Activated CD4-positive, CD25-positive, alpha-beta regulatory T cell (primary cell): ENCODE results near the gene ATP1A3.

Experiments used
- DNase-seq, 4 experiments: peaks; one replicate each; lab custom pipeline; 2025; lab: John Stamatoyannopoulos, UW

Gene ATP1A3

DNA sequence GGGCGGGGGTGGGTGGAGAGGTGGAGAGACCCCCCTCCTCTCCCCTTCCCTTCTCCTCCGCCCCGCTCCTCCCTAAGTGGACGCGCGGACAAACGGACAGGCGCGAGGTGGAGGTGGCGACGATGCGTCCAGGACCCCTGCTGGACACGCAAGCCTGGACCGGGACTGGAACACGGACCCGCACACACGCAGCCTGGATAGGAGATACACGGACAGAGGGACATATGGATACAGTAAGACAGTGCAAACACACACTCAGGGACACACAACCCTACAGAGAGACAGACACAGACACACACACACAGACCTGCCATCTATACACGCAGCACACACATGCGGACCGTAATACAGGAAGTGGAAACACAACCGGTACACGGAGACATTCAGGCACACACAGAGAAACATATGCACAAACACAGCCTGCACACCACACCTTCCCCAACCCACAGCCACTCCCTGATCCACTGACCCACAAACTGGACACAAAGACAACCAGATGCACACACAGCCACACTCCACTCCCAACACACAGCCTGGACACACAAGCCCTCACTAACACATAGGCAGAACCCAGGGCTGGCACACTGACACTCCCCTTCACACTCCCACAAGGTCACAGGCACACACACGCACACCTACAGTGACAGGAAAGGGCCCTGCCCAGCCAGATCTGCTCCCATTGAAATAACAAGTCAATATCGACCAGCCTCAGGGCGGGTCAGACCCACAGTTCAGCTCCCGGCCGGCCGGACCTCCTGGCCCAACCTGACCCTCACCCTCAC lies 65.1 kb downstream of the ATP1A3 start:
- no peak for DNase-seq

DNA sequence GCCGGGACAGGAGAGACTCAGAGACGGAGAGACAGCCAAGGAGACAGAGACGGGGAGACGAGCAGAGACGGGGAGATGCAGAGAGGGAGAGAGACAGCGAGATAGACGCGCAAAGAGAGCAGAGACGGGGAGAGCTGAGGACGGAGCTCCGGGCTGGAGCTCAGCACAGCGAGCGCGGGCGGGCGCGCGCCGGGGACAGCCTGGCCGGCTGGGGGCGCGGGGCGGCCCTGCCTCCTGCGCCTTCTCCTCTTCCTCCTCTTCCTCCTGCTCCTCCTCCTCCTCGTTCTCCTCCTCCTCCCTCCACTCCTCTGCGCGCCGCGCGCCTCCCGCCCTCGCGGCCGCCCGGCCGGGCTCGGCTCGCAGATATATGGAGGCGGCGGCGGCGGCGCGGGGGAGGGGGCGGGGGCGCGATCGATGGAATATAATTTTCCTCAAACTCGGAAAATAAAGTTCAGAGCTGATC lies 65.8 kb downstream of the ATP1A3 start, which contains the start of gene ERFL:
TSS of gene ERFL (minus strand) at position 229 of the 463 bp plus-strand sequence. CDS start 15,530 bp downstream, outside the sequence.
- no peak for DNase-seq

DNA sequence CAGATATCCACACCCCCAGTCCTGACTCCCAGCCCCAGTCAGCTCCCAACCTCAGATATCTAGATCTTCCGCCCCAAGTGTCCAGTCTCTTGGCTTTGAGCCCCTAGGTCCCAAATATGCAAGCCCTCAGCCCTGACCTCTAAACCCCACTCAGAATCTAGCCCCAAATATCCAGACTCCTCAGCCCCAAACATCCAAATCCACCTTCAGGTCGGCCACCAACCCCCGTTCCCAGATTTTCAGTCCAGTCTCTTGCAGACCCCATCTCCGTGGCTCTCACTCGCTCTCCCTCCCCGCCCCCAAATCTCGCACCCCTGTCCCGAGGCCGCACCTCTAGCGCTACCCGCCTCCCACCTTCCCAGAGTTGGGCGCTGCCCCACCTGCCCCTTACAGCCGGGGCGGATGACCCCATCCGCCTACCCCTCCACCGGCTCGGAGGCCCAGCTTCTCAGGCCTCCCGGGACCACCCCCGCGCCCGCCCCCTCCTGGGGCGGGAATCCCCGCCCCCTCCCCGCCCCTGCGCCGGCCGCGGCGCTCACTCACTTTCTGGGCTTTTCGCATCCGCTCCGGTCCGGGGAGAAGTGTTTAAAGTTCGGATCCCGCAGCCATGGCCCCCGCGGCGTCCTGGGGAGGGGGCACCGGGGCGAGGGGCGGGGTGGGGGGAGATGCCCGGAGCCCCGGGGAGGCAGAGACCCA lies 66.4 kb downstream of the ATP1A3 start:
- no peak for DNase-seq

DNA sequence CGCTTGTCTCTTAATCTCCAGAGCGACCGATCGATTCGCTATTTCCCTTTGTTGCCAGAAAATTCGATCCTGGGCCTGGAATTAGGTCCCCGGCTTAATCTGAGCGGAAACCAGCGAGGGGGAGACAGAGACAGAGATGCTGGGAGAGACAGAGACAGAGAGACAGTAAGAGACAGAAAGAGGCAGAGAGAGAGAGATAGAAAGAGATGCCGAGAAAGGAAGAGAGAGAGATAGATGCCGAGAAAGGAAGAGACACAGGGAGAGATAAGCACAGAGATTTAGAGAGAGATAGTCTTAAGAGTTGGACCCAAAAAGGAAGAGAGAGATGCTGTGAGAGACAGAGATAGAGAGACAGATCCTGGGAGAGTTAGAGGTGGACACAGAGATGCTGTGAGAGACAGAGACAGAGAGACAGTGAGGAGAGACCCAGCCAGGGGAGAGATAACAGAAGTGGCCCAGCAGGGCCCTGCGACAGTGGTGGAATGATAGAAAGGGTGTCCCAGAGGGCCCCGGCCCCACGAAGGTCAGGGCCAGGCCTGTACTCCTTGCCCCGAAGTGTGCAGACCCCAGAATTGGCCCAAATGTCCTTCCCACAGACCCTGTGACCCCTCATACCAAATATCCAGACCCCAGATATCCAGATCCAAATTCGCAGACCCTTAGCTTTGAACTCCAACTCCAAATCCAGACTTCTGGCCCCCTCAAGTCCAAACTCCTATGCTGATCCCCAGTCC lies 67.1 kb downstream of the ATP1A3 start:
- DNase-seq, result no peak

DNA sequence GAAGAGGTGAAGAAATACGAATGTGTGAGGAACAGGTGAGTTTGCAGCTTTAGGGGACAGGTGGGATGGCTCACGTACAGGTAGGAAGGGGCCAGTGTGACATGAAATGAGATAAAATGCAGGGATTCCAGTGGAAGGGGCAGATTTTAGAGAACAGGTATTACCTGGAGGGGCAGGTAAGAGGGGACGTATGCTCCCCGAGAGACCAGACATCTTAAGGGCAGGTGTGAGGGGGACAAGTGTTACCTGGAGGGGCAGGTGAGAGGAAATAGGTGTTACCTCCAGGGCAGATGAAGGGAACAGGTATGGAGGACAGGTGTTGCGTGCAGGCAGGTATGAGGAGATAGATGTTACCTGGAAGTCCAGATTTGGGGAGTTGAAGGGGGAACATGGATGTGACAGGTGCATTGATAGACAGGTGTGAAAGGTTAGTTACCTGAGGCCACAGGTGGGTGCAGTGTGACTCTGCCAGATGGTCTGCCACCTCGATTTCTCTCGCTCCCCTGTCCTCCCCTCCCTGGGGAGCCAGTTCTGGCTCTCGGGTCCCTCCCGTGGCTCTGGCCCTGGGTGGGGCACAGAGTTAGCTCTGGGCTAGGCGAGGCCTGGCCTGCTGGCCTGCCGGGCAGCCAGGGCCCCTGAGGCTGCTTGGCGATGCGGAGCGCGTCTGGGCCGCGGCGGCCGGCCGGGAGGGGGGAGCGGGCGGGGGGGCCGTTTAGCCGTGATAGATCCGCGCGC lies 67.8 kb downstream of the ATP1A3 start:
- DNase-seq, result no peak

DNA sequence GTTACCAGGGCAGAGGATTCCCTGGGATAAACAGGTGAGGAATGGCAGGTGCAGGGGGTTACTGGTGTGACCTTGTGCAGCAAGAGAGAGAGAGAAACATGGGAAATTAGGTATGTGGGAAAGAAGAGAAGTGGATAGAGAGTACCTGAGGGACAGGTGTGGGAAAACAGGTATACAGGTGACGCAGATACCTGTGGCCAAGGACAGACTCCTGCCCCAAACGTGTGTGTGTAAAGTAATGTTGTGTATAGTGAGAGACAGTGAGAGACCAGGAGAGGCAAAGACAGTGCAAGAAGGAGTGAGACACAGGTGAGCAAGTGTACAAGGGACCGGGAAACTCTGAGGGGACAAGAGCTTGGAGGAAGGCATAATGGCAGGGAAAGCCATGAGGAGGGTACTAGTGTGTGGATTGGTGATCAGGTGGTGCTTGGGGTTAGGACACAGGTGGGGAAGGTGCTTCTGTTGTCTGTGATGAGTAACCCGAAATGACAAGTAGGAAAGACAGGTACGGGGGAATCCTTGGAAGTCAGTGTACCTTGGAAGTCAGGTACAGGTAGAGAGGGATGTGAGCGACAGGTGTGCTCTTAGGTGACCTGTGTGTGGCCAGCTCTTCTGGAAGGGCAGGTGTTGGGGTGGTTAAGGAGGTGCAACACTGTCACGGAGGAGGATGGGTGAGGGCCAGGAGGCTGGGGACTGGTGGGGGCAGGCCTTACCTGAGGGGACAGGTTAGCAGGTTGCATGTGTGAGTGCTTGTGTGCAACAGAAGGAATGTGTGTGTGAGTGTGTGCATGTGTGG lies 68.6 kb downstream of the ATP1A3 start:
- no peak for DNase-seq

DNA sequence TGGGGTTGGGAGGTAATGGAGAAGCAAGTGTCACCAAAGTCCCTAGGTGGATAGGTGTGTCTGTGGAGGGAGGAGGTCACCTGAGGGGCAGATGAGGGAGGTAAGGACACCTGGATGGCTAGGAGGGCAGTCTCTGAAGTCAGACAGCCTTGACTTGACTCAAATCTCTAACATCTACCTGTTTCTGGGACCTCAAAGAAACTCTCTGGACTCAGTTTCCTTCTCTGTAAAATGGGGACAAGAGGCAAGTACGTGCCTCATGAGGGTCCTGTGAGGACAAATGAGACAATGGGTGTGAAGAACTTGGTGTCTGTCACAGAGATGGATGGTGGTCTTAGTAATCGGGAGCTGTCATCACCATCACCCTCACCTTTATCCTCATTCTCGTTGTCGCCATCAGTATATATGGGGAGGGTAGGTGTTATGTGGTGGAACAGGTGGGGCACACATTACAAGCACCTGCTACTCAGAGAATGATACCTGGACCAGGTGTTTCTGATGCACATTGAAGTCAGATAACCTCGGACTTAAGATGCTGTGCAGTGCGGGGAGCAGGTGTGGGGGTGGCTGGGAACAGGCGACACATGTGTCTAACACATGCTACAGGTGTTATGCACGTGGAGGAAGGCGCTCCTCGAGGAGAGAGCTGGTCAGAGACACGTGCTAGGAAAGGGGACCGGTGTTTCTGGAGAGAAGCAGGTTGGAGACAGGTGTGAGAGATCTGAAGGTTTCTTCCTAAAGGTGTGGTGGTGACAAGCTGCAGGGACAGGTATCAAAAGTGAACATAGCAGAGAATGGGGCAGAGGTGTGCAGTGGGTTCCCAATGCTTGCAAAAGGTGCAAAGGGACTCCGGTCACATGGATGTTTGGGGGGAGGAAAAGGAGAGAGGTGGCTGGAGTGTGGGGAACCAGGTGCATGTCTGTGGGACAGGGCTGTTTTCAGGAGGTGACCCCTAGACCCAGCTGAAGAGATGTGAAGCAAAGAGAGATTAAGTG lies 69.6 kb downstream of the ATP1A3 start:
- DNase-seq, result no peak

DNA sequence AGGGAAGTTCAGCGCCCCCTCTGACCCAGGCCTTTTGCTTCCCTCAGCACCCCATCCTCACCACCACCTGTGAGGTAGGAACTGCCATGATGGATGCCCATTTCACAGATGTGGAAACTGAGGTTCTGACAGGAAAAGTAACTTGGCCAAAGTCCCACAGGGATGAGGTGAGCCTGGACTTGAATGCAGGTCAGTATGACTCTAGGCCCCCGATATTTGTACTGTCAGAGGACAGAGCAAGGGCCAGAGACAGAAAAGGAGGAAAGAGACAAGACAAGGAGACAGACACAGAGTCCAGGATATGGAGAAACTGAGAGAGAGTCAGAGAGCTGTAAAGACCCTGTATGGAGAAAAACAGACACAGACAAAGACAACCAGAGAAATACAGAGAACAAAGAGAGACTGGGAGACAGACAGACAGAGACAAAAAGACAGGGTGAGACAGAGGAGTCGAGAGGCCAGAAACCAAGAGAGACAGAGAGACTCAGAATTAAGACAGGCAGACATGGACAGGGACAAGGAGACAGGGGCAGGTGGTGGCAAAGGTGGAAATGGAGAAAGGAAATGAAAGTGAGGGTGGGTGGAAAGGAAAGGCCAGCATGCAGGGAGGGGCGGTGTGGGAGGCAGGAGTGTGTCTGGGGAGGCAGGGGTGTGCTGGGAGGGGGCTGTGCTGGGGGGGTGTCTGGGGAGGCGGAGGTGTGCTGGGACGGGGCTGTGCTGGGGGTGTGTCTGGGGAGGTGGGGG lies 70.8 kb downstream of the ATP1A3 start:
- no peak for DNase-seq

DNA sequence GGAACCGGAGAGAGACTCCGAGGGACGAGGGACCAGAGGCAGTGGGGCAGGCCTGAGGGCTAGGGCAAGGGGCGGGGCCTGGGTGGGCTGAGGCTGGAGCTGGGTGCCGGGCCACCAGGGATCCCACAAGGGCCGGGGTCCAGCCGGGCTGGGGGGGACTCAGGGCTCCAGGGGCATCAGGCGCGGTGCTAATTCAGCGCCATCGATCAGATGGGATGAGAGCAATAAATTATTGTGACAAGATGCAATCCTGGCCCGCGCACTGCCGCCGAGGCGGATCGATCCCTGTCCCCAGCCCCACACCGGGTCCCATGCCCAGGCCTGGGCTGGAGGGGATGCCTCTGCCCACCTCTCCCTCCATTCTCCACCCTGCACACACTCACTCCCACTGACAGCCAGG lies 71.4 kb downstream of the ATP1A3 start:
- no peak for DNase-seq

DNA sequence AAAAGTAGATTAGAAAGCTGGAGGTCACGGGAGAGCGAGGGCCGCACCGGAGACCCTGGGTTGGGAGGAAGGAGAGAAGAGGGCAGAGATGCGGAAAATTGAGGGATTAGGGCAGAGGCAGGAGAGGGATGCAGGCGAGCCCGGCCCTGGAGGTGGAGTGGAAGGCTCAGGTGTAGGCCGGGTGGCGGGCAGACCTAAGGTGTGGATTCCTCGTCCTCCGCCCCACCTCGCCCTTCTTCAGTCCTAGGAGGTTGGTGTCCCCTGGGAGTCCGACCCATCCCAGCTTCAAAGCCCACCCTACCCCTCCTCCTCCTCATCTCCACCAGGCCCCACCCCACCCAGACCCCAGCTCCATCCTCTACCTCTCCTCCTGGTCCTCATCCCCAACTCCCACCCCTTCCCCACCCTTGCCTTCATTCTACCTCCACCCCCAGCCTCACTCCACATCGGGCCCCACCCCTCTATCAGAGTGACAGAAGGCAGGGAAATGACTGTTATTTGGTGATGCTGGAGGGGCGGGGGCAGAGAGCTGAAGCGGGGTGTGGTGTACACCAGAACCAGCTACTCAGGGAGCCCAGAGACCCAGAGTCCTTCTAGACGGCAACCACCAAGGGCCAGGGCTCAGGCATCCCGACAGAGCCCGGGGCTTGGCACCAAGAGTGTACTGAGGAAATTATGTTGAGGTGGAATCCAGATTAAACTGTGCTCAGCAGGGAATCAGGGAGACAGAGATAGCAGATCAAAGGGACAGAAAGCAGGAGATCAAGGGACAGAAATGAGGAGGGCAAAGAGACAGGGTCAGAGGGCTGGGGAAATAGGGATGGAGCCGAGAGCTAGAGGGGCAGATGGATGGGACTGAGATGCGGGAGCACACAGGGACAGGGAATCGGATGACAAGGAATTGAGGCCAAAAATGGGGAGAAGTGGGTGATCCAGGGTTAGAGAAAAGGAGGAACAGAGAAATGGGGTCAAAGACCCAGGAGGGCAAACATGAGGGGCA lies 72.2 kb downstream of the ATP1A3 start:
- no peak for DNase-seq

DNA sequence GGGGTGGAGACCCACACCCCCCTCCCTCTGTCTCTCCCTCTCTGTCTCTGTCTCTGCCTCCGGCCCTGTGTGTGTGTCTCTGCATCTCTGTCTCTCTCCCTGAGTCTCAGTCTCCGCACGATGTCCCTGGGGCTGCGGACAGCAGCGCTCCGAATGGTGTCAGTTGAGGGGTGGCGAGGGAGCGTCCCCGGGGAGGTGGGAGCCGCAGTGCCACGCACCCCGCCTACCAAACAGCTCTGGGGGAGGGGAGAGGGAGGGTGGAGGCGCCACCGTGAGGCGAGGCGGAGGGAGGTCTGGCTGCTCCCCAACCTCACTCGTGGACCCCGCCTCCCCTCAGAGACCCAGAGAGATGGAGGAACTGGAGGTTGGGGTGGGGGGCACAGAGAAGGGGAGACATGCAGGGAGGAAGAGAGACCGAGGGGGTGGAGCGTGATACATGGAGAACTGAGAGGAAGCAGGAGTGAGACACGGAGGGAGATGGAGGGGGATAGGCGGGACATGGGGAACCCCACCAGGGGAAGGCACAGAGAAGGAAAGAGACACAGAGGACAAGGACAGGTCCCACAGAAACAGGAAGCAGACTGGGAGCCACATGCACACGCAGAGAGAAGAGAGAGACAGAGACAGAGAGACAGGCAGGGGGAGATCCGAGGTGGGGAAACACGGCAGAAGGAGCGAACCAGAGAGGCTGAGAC lies 73.0 kb downstream of the ATP1A3 start:
- no peak for DNase-seq

DNA sequence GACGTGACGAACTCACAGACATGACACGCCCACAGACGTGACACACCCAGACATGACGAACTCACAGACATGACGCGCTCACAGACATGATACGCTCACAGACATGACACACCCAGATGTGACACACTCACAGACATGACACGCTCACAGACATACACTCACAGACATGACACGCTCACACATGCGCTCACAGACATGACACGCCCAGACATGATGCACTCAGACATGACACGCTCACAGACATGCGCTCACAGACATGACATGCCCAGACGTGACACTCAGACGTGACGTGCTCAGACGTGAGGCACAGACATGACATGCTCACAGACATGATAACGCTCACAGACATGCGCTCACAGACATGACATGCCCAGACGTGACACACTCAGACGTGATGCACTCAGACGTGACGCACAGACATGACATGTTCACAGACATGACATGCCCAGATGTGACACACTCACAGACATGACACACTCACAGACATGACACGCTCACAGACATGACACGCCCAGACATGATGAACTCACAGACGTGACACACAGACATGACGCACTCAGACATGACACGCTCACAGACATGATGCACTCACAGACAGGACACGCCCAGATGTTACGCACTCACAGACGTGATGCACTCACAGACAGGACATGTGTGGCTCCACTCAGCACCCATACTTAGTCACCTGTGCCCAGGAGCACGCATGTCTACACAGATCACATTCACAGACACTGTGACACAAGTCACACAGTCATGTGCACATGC lies 73.9 kb downstream of the ATP1A3 start:
- DNase-seq, result no peak

DNA sequence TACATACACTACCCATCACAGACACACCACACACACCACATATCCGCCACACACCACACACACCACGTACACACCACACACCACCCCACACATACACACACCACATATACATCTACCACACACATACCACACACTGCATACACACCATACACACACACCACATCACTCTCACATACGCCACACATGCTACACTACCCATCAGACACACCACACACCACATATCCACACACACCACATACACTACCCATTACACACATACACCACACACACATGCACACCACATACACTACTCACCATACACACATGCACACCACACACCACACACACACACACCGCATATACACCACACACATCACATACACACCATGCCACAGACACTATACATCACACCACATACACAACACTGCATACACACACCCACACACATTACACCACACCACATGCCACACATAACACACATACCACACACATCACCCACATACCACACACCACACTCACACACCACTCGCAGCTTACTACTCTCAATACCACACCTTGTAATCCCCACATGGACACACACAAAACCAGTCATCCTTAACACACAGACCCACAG lies 75.3 kb downstream of the ATP1A3 start:
- DNase-seq, result no peak

DNA sequence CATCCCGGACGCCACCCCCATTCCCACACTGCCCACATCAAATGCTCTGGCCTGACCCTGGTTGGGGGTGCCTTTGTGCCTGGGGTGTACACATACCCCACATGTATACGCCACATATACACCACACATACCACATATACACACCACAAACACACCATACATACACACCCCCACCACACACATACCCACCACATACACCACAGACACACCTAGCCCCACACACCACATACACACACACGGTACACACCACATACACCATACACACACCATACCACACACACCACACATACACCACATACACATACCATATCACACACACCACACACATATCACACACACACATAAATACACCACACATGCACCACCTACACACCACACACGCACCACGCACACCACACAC lies 75.9 kb downstream of the ATP1A3 start:
- no peak for DNase-seq

DNA sequence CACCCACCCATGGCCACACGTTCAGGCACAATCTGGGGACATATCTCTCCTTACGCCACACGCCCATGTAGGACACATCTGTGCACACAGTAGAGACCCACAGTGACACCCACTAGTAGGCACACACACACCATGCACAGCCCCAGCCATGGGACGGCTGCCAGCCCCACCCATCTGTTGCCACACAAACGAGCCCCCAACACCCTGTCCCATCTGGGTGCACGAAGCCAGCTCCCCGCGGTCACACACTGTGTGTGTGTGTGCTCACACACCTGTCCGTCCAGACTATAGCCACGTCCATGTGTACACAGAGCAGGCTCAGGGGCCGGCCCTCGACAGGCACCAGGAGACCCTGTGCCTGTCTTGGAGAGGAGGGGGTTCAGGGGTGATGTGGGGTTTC lies 76.4 kb downstream of the ATP1A3 start:
- DNase-seq, result no peak
